OCI-LY1 (cell line): Measurements from ENCODE around the gene ZNF26.

ENCODE experiments used
- CTCF ChIP-seq: fragments of 200-600 bp; sonication (generic), shearing (Covaris generic); IDR thresholded peaks from 2 replicates; pipeline ENCODE4 v1.5.1; 2017; ENCODE audit warnings: mild to moderate bottlenecking, antibody characterized with exemption, low read length, moderate library complexity, mixed read lengths
- EZH2 ChIP-seq: fragments of 200-600 bp; sonication (generic), shearing (Covaris generic); IDR thresholded peaks from 2 replicates; pipeline ENCODE4 v1.8.0; 2017; ENCODE audit warnings: borderline replicate concordance, mixed run types, mild to moderate bottlenecking, antibody characterized with exemption, low read length, moderate library complexity, mixed read lengths

GRCh38 chr12:132966676-132967415 is 19.3 kb upstream of the ZNF26 start:
- no peak for TF ChIP-seq CTCF
- no peak for TF ChIP-seq EZH2
